ENCODE results near the gene PRKCH.

DNA sequence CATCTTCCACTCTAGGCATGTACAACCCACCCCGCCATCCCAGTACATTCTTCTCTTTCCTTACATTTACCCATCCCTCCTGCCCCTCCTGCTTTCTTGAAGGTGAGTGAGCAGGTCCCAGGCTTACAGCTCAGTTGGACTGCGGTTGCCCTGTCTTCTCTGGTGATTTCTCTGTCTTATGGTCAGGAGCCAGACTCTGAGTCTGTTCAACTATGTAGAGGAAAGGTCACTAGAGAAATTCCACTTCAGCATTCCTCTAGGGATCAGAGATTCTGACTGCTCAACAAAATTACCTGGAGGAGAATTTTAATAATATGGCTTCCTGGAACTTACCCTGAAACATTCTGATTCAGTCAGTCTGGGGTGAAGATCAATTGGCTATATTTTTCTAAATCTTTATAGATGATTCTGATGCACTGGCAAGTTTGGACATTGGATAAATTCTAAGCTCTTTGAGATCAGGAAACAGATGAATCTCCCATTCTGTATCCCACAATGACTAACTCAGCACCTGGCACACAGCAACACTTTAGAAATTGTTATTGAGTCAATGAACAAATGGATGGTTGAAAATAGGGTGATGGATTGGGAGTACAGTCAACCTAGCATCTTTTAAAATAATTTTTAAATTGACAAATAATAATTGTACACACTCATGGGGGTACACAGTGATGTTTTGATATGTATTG lies 245.3 kb downstream of the PRKCH start:
- no peak for TF ChIP-seq EZH2phosphoT487 (IDR thresholded peaks at IDR 0.05; ENCODE audit: borderline replicate concordance)
- TF ChIP-seq, protein P1, sequence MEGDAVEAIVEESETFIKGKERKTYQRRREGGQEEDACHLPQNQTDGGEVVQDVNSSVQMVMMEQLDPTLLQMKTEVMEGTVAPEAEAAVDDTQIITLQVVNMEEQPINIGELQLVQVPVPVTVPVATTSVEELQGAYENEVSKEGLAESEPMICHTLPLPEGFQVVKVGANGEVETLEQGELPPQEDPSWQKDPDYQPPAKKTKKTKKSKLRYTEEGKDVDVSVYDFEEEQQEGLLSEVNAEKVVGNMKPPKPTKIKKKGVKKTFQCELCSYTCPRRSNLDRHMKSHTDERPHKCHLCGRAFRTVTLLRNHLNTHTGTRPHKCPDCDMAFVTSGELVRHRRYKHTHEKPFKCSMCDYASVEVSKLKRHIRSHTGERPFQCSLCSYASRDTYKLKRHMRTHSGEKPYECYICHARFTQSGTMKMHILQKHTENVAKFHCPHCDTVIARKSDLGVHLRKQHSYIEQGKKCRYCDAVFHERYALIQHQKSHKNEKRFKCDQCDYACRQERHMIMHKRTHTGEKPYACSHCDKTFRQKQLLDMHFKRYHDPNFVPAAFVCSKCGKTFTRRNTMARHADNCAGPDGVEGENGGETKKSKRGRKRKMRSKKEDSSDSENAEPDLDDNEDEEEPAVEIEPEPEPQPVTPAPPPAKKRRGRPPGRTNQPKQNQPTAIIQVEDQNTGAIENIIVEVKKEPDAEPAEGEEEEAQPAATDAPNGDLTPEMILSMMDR (conservative IDR thresholded peaks at IDR 0.05; ENCODE audit: low read length): no peak

All from Loucy (cell line).